HG03520 (cell line): ENCODE measurements around the gene RNASE9.
"Not testable (repeated sequence)": the region's sequence is repeated elsewhere in the genome, so short reads cannot be mapped to it uniquely, and the experiment has no call there.

Source experiments
- ATAC-seq: cut with Tn5 transposase; IDR thresholded peaks from one replicate; pipeline ENCODE4 v1.9.1; 2021; ENCODE audit warnings: mild to moderate bottlenecking, moderate library complexity; ENCODE audit not compliant: unreplicated experiment

The RNASE9 gene

DNA sequence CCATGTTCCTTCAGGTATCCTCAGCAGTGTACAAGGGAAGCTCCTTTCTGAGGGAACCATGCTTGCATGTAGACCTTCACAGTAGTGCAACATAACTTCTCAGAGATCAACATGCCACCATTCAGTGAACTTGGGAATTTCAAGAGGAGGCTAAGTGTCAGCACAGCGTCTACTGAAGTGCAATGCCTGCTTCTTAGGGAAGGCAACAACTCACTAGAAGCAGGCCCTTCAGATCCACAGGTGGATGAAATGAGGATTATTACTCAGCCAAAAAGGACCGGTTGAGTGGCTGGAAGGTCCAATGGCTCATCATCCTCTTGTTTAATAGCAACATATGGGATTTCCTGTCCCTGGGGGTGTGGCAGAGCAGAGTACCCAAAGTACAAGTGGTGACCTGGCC, 36.8 kb downstream of the RNASE9 start:
- ATAC-seq: no peak

DNA sequence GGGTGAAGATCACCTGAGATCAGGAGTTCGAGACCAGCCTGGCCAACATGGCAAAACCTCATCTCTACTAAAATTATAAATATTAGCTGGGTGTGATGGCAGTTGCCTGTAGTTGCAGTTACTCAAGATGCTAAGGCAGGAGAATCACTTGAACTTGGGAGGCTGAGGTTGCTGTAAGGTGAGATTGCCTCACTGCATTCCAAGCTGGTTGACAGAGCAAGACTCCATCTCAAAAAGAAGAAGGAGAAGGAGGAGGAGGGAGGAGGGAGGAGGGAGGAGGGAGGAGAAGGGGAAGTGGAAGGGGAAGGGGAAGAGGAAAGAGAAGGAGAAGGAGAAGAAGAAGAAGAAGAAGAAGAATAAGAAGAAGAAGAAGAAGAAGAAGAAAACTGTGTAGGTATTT, 38.5 kb downstream of the RNASE9 start:
- ATAC-seq: no peak

DNA sequence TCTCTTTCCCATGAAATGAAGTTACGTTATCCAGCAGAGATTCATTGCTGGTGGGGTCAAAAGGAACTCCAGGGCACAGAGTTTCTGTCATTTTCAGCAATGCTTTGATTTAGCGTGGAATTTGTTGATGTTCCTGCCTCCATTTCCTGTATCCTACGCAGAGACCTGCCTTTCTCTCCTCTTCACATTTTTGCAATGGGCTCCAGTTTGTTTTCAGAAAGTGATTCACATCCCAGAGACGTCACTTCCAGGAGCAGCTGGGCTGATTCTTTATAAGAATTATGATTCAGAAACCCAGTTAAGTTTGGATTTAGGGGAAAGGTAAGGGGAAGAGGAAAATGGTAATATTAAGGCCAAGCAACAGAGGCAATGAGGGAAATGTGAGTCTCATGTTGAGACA, 43.9 kb downstream of the RNASE9 start:
- no peak for ATAC-seq

DNA sequence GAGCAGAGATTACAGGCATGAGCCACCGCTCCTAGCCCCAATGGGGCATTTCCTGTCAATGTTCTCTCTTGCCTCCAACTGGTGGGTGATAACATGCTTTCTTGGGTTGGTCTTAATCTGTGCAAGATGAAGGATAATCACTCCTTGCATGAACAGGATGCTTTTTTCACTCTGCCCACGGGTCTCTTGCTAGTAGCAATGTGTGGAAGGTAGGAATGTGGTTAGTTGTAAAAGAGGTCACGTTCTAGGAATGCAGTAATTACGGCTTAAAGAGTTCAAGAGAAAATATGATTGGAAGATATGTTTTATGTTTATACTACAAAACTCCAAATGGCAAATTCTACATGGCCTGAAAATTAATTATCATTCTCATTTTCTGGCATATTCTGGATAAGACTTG, 45.0 kb downstream of the RNASE9 start:
- no peak for ATAC-seq

DNA sequence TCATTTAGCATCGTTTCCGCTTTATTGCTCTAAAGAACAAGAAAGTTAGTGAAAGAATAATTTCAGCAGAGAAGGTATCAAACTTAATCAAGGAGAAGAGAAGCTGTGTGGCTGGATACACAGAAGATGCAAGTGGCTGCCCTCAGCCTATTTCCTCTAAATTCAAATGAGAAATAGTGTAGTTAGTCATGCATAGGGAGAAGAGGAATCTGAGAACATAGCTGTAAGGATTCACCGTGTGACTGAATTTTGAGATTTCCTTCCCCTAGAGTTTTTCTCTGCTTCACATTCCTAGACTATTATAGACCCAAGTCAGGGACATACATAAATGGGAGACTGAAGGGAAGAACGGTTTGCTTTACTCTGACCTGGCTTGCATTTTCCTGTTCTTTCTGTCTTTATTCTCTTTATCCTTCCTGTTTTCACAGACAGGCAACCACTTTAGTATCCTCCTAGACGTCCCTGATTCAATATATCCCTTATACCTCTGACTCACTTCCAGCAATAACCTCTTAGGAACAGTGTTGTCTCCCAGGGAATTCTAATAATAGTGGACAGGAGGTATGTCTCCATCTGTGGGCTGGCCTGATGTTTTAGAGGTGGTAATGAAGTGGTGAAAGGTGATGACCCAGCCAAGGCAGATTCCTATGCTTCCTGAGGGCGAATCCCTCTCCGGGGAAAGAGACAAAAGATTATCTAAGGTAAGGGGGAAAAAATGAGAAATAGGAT, 48.5 kb downstream of the RNASE9 start:
- ATAC-seq: no peak

DNA sequence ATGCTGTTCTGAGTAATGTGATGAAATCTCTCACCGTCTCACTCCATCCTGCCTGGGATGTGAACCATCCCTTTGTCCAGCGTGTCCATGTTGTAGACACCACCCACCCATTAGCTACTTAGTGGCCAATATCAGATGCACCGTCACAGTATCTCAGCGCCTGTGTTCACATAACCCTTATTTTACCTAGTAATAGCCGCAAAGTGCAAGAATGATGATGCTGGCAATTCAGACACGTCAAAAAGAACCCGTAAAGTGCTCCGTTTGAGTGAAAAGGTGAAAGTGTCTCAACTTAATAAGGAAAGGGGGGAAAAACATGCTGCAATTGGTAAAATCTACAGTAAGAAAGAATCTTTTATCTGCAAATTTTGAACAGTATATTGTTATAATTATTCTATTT, 52.5 kb downstream of the RNASE9 start:
- ATAC-seq: no peak

DNA sequence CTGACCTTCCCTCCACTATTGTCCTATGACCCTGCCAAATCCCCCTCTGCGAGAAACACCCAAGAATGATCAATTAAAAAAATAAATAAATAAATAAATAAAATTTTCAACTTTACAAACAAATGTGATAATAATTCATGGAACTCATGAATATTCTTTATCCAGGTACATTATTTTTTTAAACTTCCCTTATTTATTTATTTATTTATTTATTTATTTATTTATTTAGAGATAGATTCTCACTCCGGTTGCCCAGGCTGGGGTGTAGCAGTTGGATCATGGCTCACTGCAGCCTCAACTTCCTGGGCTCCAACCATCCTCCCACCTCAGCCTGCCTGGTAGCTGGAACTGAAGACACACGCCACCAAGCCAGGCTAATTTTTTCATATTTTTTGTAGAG, 53.3 kb downstream of the RNASE9 start:
- not testable (repeated sequence) for ATAC-seq

DNA sequence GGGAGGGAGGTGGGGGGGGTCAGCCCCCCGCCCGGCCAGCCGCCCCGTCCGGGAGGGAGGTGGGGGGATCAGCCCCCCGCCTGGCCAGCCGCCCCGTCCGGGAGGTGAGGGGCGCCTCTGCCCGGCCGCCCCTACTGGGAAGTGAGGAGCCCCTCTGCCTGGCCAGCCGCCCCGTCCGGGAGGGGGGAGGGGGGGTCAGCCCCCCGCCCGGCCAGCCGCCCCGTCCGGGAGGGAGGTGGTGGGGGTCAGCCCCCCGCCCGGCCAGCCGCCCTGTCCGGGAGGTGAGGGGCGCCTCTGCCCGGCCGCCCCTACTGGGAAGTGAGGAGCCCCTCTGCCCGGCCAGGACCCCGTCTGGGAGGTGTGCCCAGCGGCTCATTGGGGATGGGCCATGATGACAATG, 54.1 kb downstream of the RNASE9 start:
- not testable (repeated sequence) for ATAC-seq

DNA sequence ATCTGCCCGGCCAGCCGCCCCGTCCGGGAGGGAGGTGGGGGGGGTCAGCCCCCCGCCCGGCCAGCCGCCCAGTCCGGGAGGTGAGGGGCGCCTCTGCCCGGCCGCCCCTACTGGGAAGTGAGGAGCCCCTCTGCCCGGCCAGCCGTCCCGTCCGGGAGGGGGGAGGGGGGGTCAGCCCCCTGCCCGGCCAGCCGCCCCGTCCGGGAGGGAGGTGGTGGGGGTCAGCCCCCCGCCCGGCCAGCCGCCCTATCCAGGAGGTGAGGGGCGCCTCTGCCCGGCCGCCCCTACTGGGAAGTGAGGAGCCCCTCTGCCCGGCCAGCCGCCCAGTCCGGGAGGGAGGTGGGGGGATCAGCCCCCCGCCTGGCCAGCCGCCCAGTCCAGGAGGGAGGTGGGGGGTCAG, 54.6 kb downstream of the RNASE9 start:
- ATAC-seq: not testable (repeated sequence)
